RWPE2 (cell line): Measurements from ENCODE around the gene PGR.

Experiments used
- ATAC-seq: fragments of 200-7000 bp; cut with Tn5 transposase; 3 replicates; pipeline ENCODE4 v1.9.1; 2021; ENCODE audit warnings: low read depth
- DNase-seq: peaks from one replicate; pipeline ENCODE4 v3.0.0-alpha.2; 2020; ENCODE audit warnings: low spot score
- H3K27ac ChIP-seq: fragments of 450-650 bp; 2 replicates; pipeline ENCODE4 v1.5.1; 2017; ENCODE audit warnings: mild to moderate bottlenecking; ENCODE audit not compliant: poor library complexity, severe bottlenecking
- H3K27me3 ChIP-seq: fragments of 250-450 bp; sonication (Bioruptor Pico); 2 replicates; pipeline ENCODE4 v1.5.1; 2021; ENCODE audit warnings: mild to moderate bottlenecking, moderate library complexity; ENCODE audit not compliant: insufficient read depth, poor library complexity, severe bottlenecking
- H3K36me3 ChIP-seq: fragments of 250-450 bp; sonication (Bioruptor Pico); 2 replicates; pipeline ENCODE4 v1.5.1; 2020; ENCODE audit warnings: low read depth, mild to moderate bottlenecking, moderate library complexity
- H3K4me1 ChIP-seq: fragments of 250-450 bp; sonication (Bioruptor Pico); 2 replicates; pipeline ENCODE4 v1.5.1; 2021; ENCODE audit warnings: mild to moderate bottlenecking, moderate library complexity; ENCODE audit not compliant: insufficient read depth, poor library complexity, severe bottlenecking
- H3K4me3 ChIP-seq: fragments of 250-450 bp; sonication (Bioruptor Pico); 2 replicates; pipeline ENCODE4 v1.5.1; 2021; ENCODE audit warnings: mild to moderate bottlenecking, moderate library complexity; ENCODE audit not compliant: severe bottlenecking
- H3K9me3 ChIP-seq: fragments of 250-450 bp; sonication (Bioruptor Pico); 2 replicates; pipeline ENCODE4 v1.5.1; 2021; ENCODE audit warnings: mild to moderate bottlenecking, moderate library complexity; ENCODE audit not compliant: severe bottlenecking
- TF ChIP-seq, protein P1 (sequence below): fragments of 450-650 bp; IDR thresholded peaks from one replicate; pipeline ENCODE4 v1.5.1; 2017; ENCODE audit warnings: mild to moderate bottlenecking, moderate library complexity; ENCODE audit not compliant: poor library complexity, severe bottlenecking

The PGR gene

DNA sequence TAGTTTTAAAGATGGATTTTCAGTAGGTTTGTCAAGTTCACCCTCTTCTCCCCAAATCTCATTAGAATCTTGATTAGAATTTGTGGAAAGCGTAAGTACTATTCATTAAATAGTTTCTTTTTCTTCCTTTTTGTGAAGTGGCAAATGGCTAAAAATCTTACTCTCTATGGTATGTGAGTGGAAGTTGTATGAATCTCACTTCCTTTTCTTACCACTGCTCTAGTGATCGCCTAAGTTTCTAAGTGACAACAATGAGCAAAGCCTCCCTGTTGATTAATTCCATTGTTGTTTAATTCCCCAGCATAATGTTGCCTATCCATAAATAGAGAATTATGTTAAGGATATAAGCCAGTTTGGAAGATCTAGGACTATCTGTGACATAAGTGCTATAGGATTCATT, 82.7 kb downstream of the PGR start:
- no peak for ATAC-seq
- Histone ChIP-seq H3K27ac (no peak overlapping the region), H3K27me3 (no peaks in the 10 kb centered on the region), H3K9me3 (no peaks in the 10 kb centered on the region), H3K36me3 (no peaks in the 10 kb centered on the region), H3K4me1 (no peaks in the 10 kb centered on the region), H3K4me3 (no peak overlapping the region)
- TF ChIP-seq, protein P1, sequence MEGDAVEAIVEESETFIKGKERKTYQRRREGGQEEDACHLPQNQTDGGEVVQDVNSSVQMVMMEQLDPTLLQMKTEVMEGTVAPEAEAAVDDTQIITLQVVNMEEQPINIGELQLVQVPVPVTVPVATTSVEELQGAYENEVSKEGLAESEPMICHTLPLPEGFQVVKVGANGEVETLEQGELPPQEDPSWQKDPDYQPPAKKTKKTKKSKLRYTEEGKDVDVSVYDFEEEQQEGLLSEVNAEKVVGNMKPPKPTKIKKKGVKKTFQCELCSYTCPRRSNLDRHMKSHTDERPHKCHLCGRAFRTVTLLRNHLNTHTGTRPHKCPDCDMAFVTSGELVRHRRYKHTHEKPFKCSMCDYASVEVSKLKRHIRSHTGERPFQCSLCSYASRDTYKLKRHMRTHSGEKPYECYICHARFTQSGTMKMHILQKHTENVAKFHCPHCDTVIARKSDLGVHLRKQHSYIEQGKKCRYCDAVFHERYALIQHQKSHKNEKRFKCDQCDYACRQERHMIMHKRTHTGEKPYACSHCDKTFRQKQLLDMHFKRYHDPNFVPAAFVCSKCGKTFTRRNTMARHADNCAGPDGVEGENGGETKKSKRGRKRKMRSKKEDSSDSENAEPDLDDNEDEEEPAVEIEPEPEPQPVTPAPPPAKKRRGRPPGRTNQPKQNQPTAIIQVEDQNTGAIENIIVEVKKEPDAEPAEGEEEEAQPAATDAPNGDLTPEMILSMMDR: no peak
- no peak for DNase-seq

DNA sequence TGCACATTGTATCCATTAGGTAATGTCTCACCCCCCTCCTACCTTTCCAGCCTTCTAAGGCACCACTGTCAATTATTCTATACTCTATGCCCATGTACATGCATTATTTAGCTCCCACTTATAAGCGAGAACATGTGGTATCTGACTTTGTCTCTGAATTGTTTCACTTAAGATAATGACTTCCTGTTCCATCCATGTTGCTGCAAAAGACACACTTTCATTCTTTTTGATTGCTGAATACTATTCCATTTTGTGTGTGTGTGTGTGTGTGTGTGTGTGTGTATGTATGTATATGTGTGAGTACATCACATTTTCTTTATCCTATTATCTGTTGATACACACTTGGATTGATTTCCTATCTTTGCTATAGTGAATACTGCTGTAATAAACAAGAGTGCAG, 84.2 kb downstream of the PGR start:
- H3K27me3 ChIP-seq: no peaks in the 10 kb centered on the region
- H3K9me3 ChIP-seq: no peaks in the 10 kb centered on the region
- no peaks in the 10 kb centered on the region for H3K4me1 ChIP-seq
- no peak overlapping the region for H3K27ac ChIP-seq
- ATAC-seq (no peak), DNase-seq (no peak)
- H3K36me3 ChIP-seq: no peaks in the 10 kb centered on the region
- TF ChIP-seq, protein P1: no peak
- H3K4me3 ChIP-seq: no peak overlapping the region

DNA sequence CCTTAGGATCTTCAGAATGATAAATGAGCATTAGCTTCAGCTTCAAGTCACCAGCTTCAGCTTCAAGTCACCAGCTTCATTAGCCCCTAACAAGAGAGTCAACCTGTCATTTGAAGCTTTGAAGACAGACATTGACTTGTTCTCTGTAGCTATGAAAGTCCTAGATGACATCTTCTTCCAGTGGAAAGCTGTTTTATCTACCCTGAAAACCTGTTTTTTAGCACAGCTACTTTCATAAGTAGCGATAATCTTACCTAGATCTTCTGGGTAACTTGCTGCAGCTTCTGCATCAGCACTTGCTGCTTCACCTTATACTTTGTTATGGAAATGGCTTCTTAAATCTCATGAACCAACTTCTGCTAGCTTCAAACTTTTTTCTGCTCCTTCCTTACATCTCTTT, 85.7 kb downstream of the PGR start:
- no peaks in the 10 kb centered on the region for H3K4me1 ChIP-seq
- no peaks in the 10 kb centered on the region for H3K9me3 ChIP-seq
- TF ChIP-seq, protein P1: no peak
- DNase-seq (no peak), ATAC-seq (no peak)
- no peaks in the 10 kb centered on the region for H3K36me3 ChIP-seq
- no peak overlapping the region for H3K4me3 ChIP-seq
- no peaks in the 10 kb centered on the region for H3K27me3 ChIP-seq
- no peak overlapping the region for H3K27ac ChIP-seq

DNA sequence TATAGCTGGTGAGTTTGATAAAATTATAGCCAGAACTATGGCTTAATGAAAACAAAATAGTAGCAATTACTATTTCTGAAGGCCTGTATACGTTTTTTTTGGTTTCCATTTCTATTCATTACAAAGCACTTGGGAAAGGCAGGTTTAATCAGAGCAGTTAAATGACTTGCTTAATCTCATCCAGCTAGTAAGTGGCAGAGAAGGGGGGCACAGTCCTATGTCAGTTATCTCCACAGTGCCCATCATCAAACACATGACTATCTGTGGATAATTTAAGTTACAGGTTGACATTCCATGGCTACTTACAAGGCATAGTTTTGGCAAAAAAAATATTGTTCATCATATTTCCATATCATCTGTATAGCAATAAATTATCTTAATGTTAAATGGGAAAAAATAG, 93.7 kb downstream of the PGR start:
- H3K4me1 ChIP-seq: no peaks in the 10 kb centered on the region
- no peaks in the 10 kb centered on the region for H3K9me3 ChIP-seq
- no peak for ATAC-seq
- DNase-seq: no peak
- no peaks in the 10 kb centered on the region for H3K36me3 ChIP-seq
- H3K27me3 ChIP-seq: no peaks in the 10 kb centered on the region
- H3K27ac ChIP-seq: no peak overlapping the region
- TF ChIP-seq, protein P1: no peak
- H3K4me3 ChIP-seq: no peak overlapping the region

DNA sequence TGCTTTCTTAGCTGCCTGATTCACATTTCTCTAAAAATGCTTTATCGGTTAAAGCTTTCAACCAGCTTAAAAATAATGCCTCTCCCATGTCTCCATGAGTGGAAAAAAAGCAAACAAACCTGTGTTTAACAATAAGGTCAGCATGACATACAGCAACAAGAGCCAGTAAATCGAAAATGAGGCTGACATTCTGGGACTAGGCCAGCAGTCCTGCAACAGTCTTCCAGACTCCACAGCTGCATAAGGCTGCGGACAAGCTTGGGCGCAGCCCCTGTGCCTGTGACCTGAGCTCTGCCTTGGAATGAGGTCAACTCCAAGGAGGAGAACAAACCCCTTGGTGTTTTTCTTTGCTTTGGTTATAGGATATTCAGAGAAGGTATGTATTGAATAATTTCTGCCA, 95.5 kb downstream of the PGR start:
- Histone ChIP-seq H3K4me3 (no peak overlapping the region), H3K36me3 (no peaks in the 10 kb centered on the region), H3K4me1 (no peaks in the 10 kb centered on the region), H3K9me3 (no peaks in the 10 kb centered on the region), H3K27me3 (no peaks in the 10 kb centered on the region), H3K27ac (no peak overlapping the region)
- DNase-seq: no peak
- TF ChIP-seq, protein P1: no peak
- no peak for ATAC-seq
